K562 (cell line): ENCODE measurements around the gene TRIM75. TPM values are rescaled to one million over a fixed set of nuclear protein-coding genes. Genes with fewer than 3 reads are reported as not detected.

ENCODE experiments used
- ATAC-seq: fragments of 200-7000 bp; cut with Tn5 transposase; 3 replicates; pipeline ENCODE4 v1.9.1; 2020; ENCODE audit warnings: moderate library complexity
- Bru-seq: library from RNA; stranded (reverse); fragments of 400-500 nt; gene quantifications from one replicate; lab custom pipeline; 2021; lab: Mats Ljungman, UMichigan
- BruChase-seq, 2 experiments: library from RNA; stranded (reverse); fragments of 400-500 nt; gene quantifications; one replicate each; lab custom pipeline; 2021; lab: Mats Ljungman, UMichigan
- BruUV-seq: library from RNA; stranded (reverse); fragments of 400-500 nt; replicated peaks from 2 replicates; lab custom pipeline; 2021; lab: Mats Ljungman, UMichigan
- CTCF ChIA-PET: fragments of 300-600 bp; formaldehyde crosslinking; extraction: SDS; loops from one replicate; lab custom pipeline; 2021; ENCODE audit warnings: low intra/inter-chr PET ratio; lab: Yijun Ruan, JAX
- POLR2A ChIA-PET: fragments of 300-600, 350-650 bp; sonication (Branson Sonifier 250); formaldehyde crosslinking; extraction: SDS; loops from one replicate; lab custom pipeline; 2021; ENCODE audit warnings: antibody characterized with exemption, inconsistent platforms; lab: Yijun Ruan, JAX
- DNase-seq, 4 experiments: peaks; one replicate each; pipeline versions ENCODE4 v3.0.0 to v3.0.0-alpha.2; 2011 to 2018; ENCODE audit warnings: low spot score in 3 of 4, mixed read lengths in 3 of 4; ENCODE audit errors: extremely low read depth in 1 of 4
- FAIRE-seq: peaks from 2 replicates; lab custom pipeline; 2011; peaks lifted over from hg19 to GRCh38; lab: Jason Lieb, UNC
- H2AFZ ChIP-seq: 2 replicates; pipeline ENCODE4 v1.6.0; 2011; ENCODE audit warnings: low read depth, low read length, control low read depth, inconsistent platforms
- H3K27ac ChIP-seq: fragments of 200-600 bp; 3 replicates; pipeline ENCODE4 v1.8.0; 2011; ENCODE audit warnings: low read depth, mild to moderate bottlenecking, control low read depth, inconsistent platforms, low read length, moderate library complexity, mixed read lengths; ENCODE audit errors: extremely low read depth
- H3K27me3 ChIP-seq, 2 experiments: fragments of 300-600 bp in 1 of 2; 2 replicates in 1 of 2; 3 replicates in 1 of 2; pipeline versions ENCODE4 v1.6.0 to v1.8.0; 2011; ENCODE audit warnings: inconsistent platforms in 2 of 2, low read length in 2 of 2, mild to moderate bottlenecking in 1 of 2, mixed read lengths in 1 of 2, moderate library complexity in 1 of 2; ENCODE audit not compliant: control insufficient read depth in 2 of 2, insufficient read depth in 2 of 2
- H3K36me3 ChIP-seq: fragments of 300-600 bp; 3 replicates; pipeline ENCODE4 v1.8.0; 2011; ENCODE audit warnings: mild to moderate bottlenecking, low read length, inconsistent platforms; ENCODE audit not compliant: control insufficient read depth, insufficient read depth
- H3K4me1 ChIP-seq, 2 experiments: fragments of 200-600 bp in 1 of 2; replicated peaks in 1 of 2; 2 replicates in 1 of 2; 3 replicates in 1 of 2; pipeline versions ENCODE4 v1.5.1 to v1.8.0; 2011; ENCODE audit warnings: inconsistent platforms in 2 of 2, low read length in 2 of 2, mild to moderate bottlenecking in 1 of 2, mixed read lengths in 1 of 2, moderate library complexity in 1 of 2; ENCODE audit not compliant: control insufficient read depth in 2 of 2, insufficient read depth in 2 of 2
- H3K4me2 ChIP-seq: 2 replicates; pipeline ENCODE4 v1.6.1; 2011; ENCODE audit warnings: low read length, control low read depth, inconsistent platforms, mixed read lengths; ENCODE audit not compliant: insufficient read depth
- H3K4me3 ChIP-seq: fragments of 200-600 bp; sonication (generic), shearing (Covaris generic); 2 replicates; pipeline ENCODE4 v1.5.1; 2016; ENCODE audit warnings: control low read depth, inconsistent platforms
- H3K79me2 ChIP-seq: fragments of 200-600 bp; 3 replicates; pipeline ENCODE4 v1.8.0; 2011; ENCODE audit warnings: low read length, inconsistent platforms; ENCODE audit not compliant: control insufficient read depth, insufficient read depth
- H3K9ac ChIP-seq, 2 experiments: 2 replicates each; pipeline versions ENCODE4 v1.6.0 to v1.6.1; 2011; ENCODE audit warnings: low read depth in 2 of 2, low read length in 2 of 2, control low read depth in 1 of 2, inconsistent platforms in 1 of 2, mild to moderate bottlenecking in 1 of 2, mixed read lengths in 1 of 2; ENCODE audit not compliant: insufficient read depth in 1 of 2
- H3K9me1 ChIP-seq: one replicate; pipeline ENCODE4 v1.6.0; 2011; ENCODE audit warnings: inconsistent platforms, mild to moderate bottlenecking, low read length, moderate library complexity; ENCODE audit not compliant: control insufficient read depth, insufficient read depth
- H3K9me3 ChIP-seq: replicated peaks from 2 replicates; pipeline ENCODE4 v1.5.1; 2011; ENCODE audit warnings: low read depth, low read length, inconsistent platforms; ENCODE audit not compliant: control insufficient read depth, insufficient read depth
- H4K20me1 ChIP-seq: replicated peaks from 2 replicates; pipeline ENCODE4 v1.6.1; 2011; ENCODE audit warnings: low read length, inconsistent platforms, mixed read lengths; ENCODE audit not compliant: control insufficient read depth, insufficient read depth
- CSDE1 ChIP-seq, 2 experiments: fragments of 450-650 bp; IDR thresholded peaks; 2 replicates each; pipeline ENCODE4 v1.6.1; 2016; ENCODE audit warnings: mild to moderate bottlenecking in 1 of 2
- ILK ChIP-seq: fragments of 450-650 bp; IDR thresholded peaks from 2 replicates; pipeline ENCODE4 v1.6.1; 2016; ENCODE audit warnings: missing genetic modification characterization, low read depth, mild to moderate bottlenecking, missing compliant biosample characterization, moderate library complexity, borderline replicate concordance
- MIER1 ChIP-seq: fragments of 450-650 bp; IDR thresholded peaks from 2 replicates; pipeline ENCODE4 v1.6.1; 2016; ENCODE audit warnings: antibody characterized with exemption, mild to moderate bottlenecking, low read depth
- NONO ChIP-seq, 2 experiments: fragments of 200-400 bp in 1 of 2; fragments of 450-650 bp in 1 of 2; formaldehyde crosslinking in 1 of 2; IDR thresholded peaks; 2 replicates each; pipeline ENCODE4 v1.6.1; 2017; ENCODE audit warnings: low read depth in 2 of 2, mild to moderate bottlenecking in 2 of 2, moderate library complexity in 2 of 2, low read length in 1 of 2
- RBM22 ChIP-seq: fragments of 200-400 bp; formaldehyde crosslinking; IDR thresholded peaks from 2 replicates; pipeline ENCODE4 v1.6.1; 2018; ENCODE audit warnings: low read length, low read depth; ENCODE audit not compliant: poor library complexity, severe bottlenecking
- SRSF1 ChIP-seq: fragments of 200-400 bp; formaldehyde crosslinking; IDR thresholded peaks from 2 replicates; pipeline ENCODE4 v1.6.1; 2017; ENCODE audit warnings: mild to moderate bottlenecking, low read depth, low read length, moderate library complexity
- TSC22D4 ChIP-seq: fragments of 450-650 bp; IDR thresholded peaks from 2 replicates; pipeline ENCODE4 v1.6.1; 2016; ENCODE audit warnings: missing genetic modification characterization, missing biosample characterization, control low read depth
- ZNF584 ChIP-seq: fragments of 200-800 bp; sonication (Bioruptor generic); IDR thresholded peaks from 2 replicates; pipeline ENCODE4 v1.6.1; 2016; ENCODE audit warnings: low read depth, mild to moderate bottlenecking, missing genetic modification characterization, missing compliant biosample characterization
- ZNF699 ChIP-seq: fragments of 250-450 bp; sonication (Bioruptor Pico); IDR thresholded peaks from 2 replicates; pipeline ENCODE4 v1.8.0; 2021; ENCODE audit warnings: mild to moderate bottlenecking, moderate library complexity; ENCODE audit not compliant: insufficient replicate concordance
- WGBS: fragments of 100-300 bp; shearing (Covaris generic); methylation state at CpG from one replicate; pipeline ENCODE4 v1.1.6; 2016; ENCODE audit warnings: low coverage, mixed read lengths; ENCODE audit not compliant: insufficient coverage; ENCODE audit errors: missing lambda C conversion rate; 5-methylcytosine and 5-hydroxymethylcytosine counted together
- in situ Hi-C: fragments of 300-500 bp; cut with MboI; formaldehyde crosslinking; loops from 4 replicates; pipeline ENCODE4 v1.15.0; 2018; ENCODE audit warnings: inconsistent platforms, mixed read lengths
- intact Hi-C: fragments of 100-400 bp; cut with micrococcal nuclease; formaldehyde crosslinking; loops from 2 replicates; pipeline ENCODE4 v1.14.2; 2022
- long read RNA-seq, 3 experiments: library from polyadenylated mRNA in 2 of 3; library from RNA in 1 of 3; unstranded in 2 of 3; stranded (forward) in 1 of 3; transcript quantifications; one replicate each; pipeline ENCODE4 v2.0.0, GENCODE V29; 2019 to 2022
- polyA minus RNA-seq, 3 experiments: library from RNA; depleted of rRNA, polyadenylated mRNA; stranded (reverse); fragments of >200 nt; gene quantifications; 2 replicates each; pipeline ENCODE4 v1.2.3, GENCODE V29; 2011
- polyA plus RNA-seq, 8 experiments: library from polyadenylated mRNA; depleted of rRNA in 4 of 8; stranded (reverse) in 5 of 8; unstranded in 3 of 8; fragments of >200 nt; fragmentation: Nextera tagmentation in 2 of 8; fragmentation: Illumina TruSeq in 1 of 8; extraction: Ambion mirVana in 2 of 8; extraction: Trizol in 1 of 8; gene quantifications; 2 replicates each; pipeline versions ENCODE4 v1.2.1 to v1.2.3, GENCODE V29; 2011 to 2014; ENCODE audit warnings: inconsistent platforms in 1 of 8, missing spikeins in 1 of 8
- total RNA-seq, 7 experiments: library from RNA; depleted of rRNA in 6 of 7; stranded (reverse); fragments of >200 nt in 6 of 7; fragmentation: Illumina TruSeq in 2 of 7; extraction: Trizol in 2 of 7; gene quantifications; 2 replicates each; pipeline versions ENCODE4 v1.2.1 to v1.2.3, GENCODE V29; 2011 to 2021; ENCODE audit warnings: low replicate concordance in 1 of 7
- TF ChIP-seq, protein P1 (sequence below), 2 experiments: IDR thresholded peaks in 1 of 2; conservative IDR thresholded peaks in 1 of 2; 2 replicates each; pipeline ENCODE4 v1.6.1; 2016; ENCODE audit warnings: low read depth in 2 of 2, mild to moderate bottlenecking in 1 of 2, missing compliant biosample characterization in 1 of 2, missing genetic modification characterization in 1 of 2, moderate library complexity in 1 of 2
- TF ChIP-seq, protein P2 (sequence below), 2 experiments: fragments of 450-650 bp in 1 of 2; sonication (generic) in 1 of 2; formaldehyde crosslinking in 1 of 2; IDR thresholded peaks in 1 of 2; conservative IDR thresholded peaks in 1 of 2; 2 replicates each; pipeline versions ENCODE4 v1.6.1 to v1.8.1; 2016 to 2023; ENCODE audit warnings: mild to moderate bottlenecking in 2 of 2, moderate library complexity in 2 of 2, inconsistent platforms in 1 of 2, missing genetic modification reagents in 1 of 2
- TF ChIP-seq, protein P3 (sequence below): sonication (generic); IDR thresholded peaks from 2 replicates; pipeline ENCODE4 v1.6.1; 2016

The TRIM75 gene
- not detected in 2 replicates for total RNA-seq (2011; cell fraction: chromatin; rRNA removed; ENCODE audit: low replicate concordance)
- not detected in 2 replicates for total RNA-seq (2011; cell fraction: nucleolus; rRNA removed)
- not detected in 2 replicates for total RNA-seq (2011; cell fraction: nucleoplasm; rRNA removed)
- not detected in 2 replicates for total RNA-seq (2014; rRNA removed)
- total RNA-seq (2014; rRNA removed; fragmentation: Illumina TruSeq; extraction: Trizol), result not detected in 2 replicates
- total RNA-seq (2015; rRNA removed; fragmentation: Illumina TruSeq; extraction: Trizol), result not detected in 2 replicates
- total RNA-seq (2021), result not detected in 2 replicates
- polyA plus RNA-seq (2011; rRNA removed), result not detected in 2 replicates
- not detected in 2 replicates for polyA plus RNA-seq (2011; cell fraction: cytosol; rRNA removed)
- polyA plus RNA-seq (2011; cell fraction: nucleus; rRNA removed), result not detected in 2 replicates
- not detected in 2 replicates for polyA plus RNA-seq (2012)
- polyA plus RNA-seq (2014; fragmentation: Illumina TruSeq; extraction: Trizol), result not detected in 2 replicates
- not detected for polyA plus RNA-seq (2014; fragmentation: Nextera tagmentation; extraction: Ambion mirVana)
- not detected in 2 replicates for polyA plus RNA-seq (2014; rRNA removed)
- not detected in 2 replicates for polyA minus RNA-seq (2011; rRNA and poly(A)+ RNA removed)
- polyA minus RNA-seq (2011; cell fraction: cytosol; rRNA and poly(A)+ RNA removed), result not detected in 2 replicates
- polyA minus RNA-seq (2011; cell fraction: nucleus; rRNA and poly(A)+ RNA removed), result not detected in 2 replicates
- Bru-seq, nascent RNA, result not detected
- not detected for BruChase-seq, experiment 1, labeled RNA remaining after a 2-hour chase
- not detected for BruChase-seq, experiment 2, labeled RNA remaining after a 6-hour chase
- long read RNA-seq, experiment 1, result 0 reads
- long read RNA-seq, experiment 2, result 0 reads
- long read RNA-seq, experiment 3, result 0 reads

DNA sequence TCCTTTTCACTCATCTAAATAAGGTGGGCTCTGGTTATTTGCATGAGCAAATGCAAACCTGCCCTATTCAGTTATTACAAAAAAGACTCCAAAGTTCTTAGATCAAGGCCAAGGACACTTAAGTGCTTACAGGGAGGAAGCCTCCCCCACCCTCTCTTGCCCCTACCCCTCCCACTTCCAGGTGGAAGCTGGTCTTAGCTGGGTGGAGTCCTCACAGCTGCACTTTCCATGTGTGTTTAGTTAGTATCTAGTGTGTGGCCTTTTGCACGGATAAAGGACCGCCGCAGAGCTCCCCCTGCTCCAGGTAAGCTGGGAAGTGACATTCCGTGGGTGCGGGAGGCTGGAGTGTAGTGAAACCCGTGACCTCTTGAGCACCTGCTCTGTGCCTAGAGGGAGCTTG, at the start of gene TRIM75:
Gene TRIM75, plus strand, starts transcription at position 222 of the 400 bp plus-strand sequence. CDS start 5,282 bp downstream, outside the sequence.
- Histone ChIP-seq H3K27ac (no peak within 1 kb of the TSS), H2AFZ (no peak within 1 kb of the TSS), H3K9ac (no peak within 1 kb of the TSS), H3K79me2 (no peaks in the 10 kb centered on the region), H3K4me3 (no peak within 1 kb of the TSS), H4K20me1 (no peaks in the 10 kb centered on the region), H3K36me3 (no peaks in the 10 kb centered on the region), H3K27me3 (peaks cover under 1 to 27% of the 10 kb centered on the region in 2 experiments; a peak in 3 of 5 replicates), H3K9me3 (no peaks in the 10 kb centered on the region), H3K4me2 (no peak within 1 kb of the TSS), H3K4me1 (no peaks in the 10 kb centered on the region; a peak in 1 of 5 replicates), H3K9me1 (no peaks in the 10 kb centered on the region)
- CTCF ChIA-PET, result no interaction called here
- ATAC-seq, result no peak; the same call in 2 of the 3 replicates
- in situ Hi-C loops (no loop called here), intact Hi-C loops (no loop called here)
- BruUV-seq, result no TSS peak
- no peak for FAIRE-seq
- 18% methylated on average over 6 of the region's 6 CpGs for WGBS
- POLR2A ChIA-PET, result no interaction called here
- no peak for DNase-seq
- TF ChIP-seq ZNF699 (CRISPR knock-in tag) (no peak), RBM22 (no peak), NONO (IDR thresholded peaks at IDR 0.05; ENCODE audit: low read depth in 2 of 2, low read length in 1 of 2) (no peak), SRSF1 (no peak), ZNF584 (CRISPR knock-in tag) (no peak), MIER1 (no peak), CSDE1 (IDR thresholded peaks at IDR 0.05) (no peak), ILK (tag) (no peak), TSC22D4 (tag) (no peak)
- TF ChIP-seq, protein P1, sequence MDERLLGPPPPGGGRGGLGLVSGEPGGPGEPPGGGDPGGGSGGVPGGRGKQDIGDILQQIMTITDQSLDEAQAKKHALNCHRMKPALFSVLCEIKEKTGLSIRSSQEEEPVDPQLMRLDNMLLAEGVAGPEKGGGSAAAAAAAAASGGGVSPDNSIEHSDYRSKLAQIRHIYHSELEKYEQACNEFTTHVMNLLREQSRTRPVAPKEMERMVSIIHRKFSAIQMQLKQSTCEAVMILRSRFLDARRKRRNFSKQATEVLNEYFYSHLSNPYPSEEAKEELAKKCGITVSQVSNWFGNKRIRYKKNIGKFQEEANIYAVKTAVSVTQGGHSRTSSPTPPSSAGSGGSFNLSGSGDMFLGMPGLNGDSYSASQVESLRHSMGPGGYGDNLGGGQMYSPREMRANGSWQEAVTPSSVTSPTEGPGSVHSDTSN (CRISPR knock-in tag; IDR thresholded peaks at IDR 0.05; ENCODE audit: low read depth), result no peak
- TF ChIP-seq, protein P1 (tag; conservative IDR thresholded peaks at IDR 0.05; ENCODE audit: low read depth), result no peak
- TF ChIP-seq, protein P2, sequence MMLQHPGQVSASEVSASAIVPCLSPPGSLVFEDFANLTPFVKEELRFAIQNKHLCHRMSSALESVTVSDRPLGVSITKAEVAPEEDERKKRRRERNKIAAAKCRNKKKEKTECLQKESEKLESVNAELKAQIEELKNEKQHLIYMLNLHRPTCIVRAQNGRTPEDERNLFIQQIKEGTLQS (IDR thresholded peaks at IDR 0.05), result no peak
- TF ChIP-seq, protein P2 (CRISPR knock-in tag; conservative IDR thresholded peaks at IDR 0.05), result no peak
- TF ChIP-seq, protein P3, sequence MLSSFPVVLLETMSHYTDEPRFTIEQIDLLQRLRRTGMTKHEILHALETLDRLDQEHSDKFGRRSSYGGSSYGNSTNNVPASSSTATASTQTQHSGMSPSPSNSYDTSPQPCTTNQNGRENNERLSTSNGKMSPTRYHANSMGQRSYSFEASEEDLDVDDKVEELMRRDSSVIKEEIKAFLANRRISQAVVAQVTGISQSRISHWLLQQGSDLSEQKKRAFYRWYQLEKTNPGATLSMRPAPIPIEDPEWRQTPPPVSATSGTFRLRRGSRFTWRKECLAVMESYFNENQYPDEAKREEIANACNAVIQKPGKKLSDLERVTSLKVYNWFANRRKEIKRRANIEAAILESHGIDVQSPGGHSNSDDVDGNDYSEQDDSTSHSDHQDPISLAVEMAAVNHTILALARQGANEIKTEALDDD, result no peak
